Mesothelial cell of epicardium (in vitro differentiated cells): ENCODE data around the gene ZDHHC14. TPM values are rescaled to one million over a fixed set of nuclear protein-coding genes. Genes with fewer than 3 reads are reported as not detected.

Experiments
- DNase-seq, 2 experiments: peaks; one replicate each; pipeline ENCODE4 v3.0.0; 2021; ENCODE audit warnings: low spot score in 2 of 2; ENCODE audit not compliant: unreplicated experiment in 2 of 2
- H3K27ac Mint-ChIP-seq: 2 replicates; pipeline ENCODE4 v1.8.0; 2021; ENCODE audit warnings: mixed read lengths
- H3K27me3 Mint-ChIP-seq: 2 replicates; pipeline ENCODE4 v1.8.0; 2021; ENCODE audit warnings: low read depth, mixed read lengths
- H3K36me3 Mint-ChIP-seq: 2 replicates; pipeline ENCODE4 v1.8.0; 2021; ENCODE audit warnings: mixed read lengths
- H3K4me1 Mint-ChIP-seq: 2 replicates; pipeline ENCODE4 v1.8.0; 2021; ENCODE audit warnings: mixed read lengths
- H3K4me3 Mint-ChIP-seq: 2 replicates; pipeline ENCODE4 v1.8.0; 2021; ENCODE audit warnings: mild to moderate bottlenecking, moderate library complexity, mixed read lengths
- H3K9me3 Mint-ChIP-seq: 2 replicates; pipeline ENCODE4 v1.8.0; 2021; ENCODE audit warnings: mixed read lengths
- total RNA-seq: library from RNA; stranded (reverse); gene quantifications from 3 replicates; pipeline ENCODE4 v1.2.1, GENCODE V29; 2021
- TF ChIP-seq, protein P1 (sequence below): fragments of 200-600 bp; sonication (generic); IDR thresholded peaks from one replicate; pipeline ENCODE4 v1.5.0; 2021; ENCODE audit warnings: antibody characterized with exemption; ENCODE audit not compliant: unreplicated experiment

ZDHHC14 gene
- total RNA-seq, 1 donor from 2014 or later: 11.3 TPM

- H3K4me3 Mint-ChIP-seq: no peak overlapping the region
- H3K27me3 Mint-ChIP-seq: no peaks in the 10 kb centered on the region
- no peaks in the 10 kb centered on the region for H3K9me3 Mint-ChIP-seq
- H3K4me1 Mint-ChIP-seq: peaks cover 36% of the 10 kb centered on the region
- H3K36me3 Mint-ChIP-seq: no peaks in the 10 kb centered on the region
- H3K27ac Mint-ChIP-seq: no peak overlapping the region
- DNase-seq: no peak
- TF ChIP-seq, protein P1, sequence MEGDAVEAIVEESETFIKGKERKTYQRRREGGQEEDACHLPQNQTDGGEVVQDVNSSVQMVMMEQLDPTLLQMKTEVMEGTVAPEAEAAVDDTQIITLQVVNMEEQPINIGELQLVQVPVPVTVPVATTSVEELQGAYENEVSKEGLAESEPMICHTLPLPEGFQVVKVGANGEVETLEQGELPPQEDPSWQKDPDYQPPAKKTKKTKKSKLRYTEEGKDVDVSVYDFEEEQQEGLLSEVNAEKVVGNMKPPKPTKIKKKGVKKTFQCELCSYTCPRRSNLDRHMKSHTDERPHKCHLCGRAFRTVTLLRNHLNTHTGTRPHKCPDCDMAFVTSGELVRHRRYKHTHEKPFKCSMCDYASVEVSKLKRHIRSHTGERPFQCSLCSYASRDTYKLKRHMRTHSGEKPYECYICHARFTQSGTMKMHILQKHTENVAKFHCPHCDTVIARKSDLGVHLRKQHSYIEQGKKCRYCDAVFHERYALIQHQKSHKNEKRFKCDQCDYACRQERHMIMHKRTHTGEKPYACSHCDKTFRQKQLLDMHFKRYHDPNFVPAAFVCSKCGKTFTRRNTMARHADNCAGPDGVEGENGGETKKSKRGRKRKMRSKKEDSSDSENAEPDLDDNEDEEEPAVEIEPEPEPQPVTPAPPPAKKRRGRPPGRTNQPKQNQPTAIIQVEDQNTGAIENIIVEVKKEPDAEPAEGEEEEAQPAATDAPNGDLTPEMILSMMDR: no peak
Measured at GRCh38 chr6:157534977-157535339, 154.0 kb downstream of the ZDHHC14 start.

DNA sequence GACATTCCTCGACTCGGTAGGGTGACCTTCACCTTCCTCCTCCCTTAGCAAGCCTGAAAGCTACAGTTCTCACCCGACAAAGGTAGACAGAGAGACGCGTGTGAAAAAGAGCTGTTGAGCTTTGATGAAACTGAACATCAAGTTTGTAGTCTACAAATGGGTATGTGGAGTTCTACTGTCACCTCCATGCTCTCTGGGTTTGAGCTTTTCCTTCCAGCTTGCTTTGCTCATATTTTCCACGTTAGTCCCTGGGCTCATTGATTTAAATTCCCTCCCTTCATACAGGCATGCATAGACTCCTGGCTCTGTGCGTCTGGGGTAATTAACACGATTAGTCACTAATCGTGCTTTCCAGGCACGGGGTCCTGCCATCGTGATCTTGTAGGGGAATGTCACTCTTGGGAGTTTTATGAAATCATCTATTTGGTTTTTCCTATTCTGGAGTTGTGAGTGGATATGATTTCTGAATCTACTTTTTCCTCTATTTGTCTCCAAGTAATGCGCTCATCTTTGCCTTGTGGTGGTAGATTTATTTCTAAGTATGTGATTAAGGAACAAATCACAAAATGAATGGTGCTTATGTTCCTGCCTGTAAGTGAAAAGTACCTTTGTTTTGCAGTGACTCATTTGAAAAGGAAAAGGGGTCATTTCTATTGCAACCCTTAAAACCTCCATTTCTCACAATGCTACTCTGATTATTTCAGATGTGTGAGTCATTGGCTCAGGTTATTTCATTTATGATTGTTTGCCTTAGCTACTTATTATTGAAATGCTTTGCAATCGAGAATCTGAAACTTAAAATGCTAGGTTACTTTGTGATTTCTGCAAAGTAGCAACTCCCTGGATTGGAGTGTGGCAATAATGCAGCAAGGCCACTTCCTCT, 154.6 kb downstream of the ZDHHC14 start:
- Mint-ChIP-seq H3K36me3 (no peaks in the 10 kb centered on the region), H3K27me3 (no peaks in the 10 kb centered on the region), H3K9me3 (no peaks in the 10 kb centered on the region), H3K27ac (no peak overlapping the region), H3K4me1 (peaks cover 32% of the 10 kb centered on the region), H3K4me3 (no peak overlapping the region)
- DNase-seq: no peak
- TF ChIP-seq, protein P1: no peak

GRCh38 chr6:157536223-157536545, 155.2 kb downstream of the ZDHHC14 start:
- Mint-ChIP-seq H3K27me3 (no peaks in the 10 kb centered on the region), H3K27ac (no peak overlapping the region), H3K4me1 (peaks cover 27% of the 10 kb centered on the region), H3K9me3 (no peaks in the 10 kb centered on the region), H3K4me3 (no peak overlapping the region), H3K36me3 (no peaks in the 10 kb centered on the region)
- no peak for DNase-seq
- TF ChIP-seq, protein P1: no peak

DNA sequence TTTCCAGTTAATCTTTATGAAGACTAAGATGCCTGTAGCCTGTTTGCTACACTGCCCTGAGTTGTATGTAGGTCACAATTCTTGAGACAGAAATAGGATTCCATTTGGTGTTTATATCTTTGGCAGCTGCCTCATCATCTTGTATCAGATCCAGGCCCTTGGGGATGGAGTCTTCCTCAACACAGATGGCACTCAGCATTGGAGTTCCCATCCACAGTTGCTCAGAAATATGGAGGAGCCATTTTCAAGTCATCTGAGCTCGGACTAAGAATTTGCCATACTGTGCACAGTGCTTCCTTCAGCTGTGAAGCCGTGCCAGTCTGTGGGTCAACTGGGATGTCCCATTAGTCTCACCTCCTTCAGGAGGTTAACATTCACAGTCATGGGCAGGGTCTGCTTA, 156.6 kb downstream of the ZDHHC14 start:
- no peak overlapping the region for H3K4me3 Mint-ChIP-seq
- H3K4me1 Mint-ChIP-seq: peaks cover 22% of the 10 kb centered on the region
- no peaks in the 10 kb centered on the region for H3K9me3 Mint-ChIP-seq
- H3K27ac Mint-ChIP-seq: no peak overlapping the region
- TF ChIP-seq, protein P1: no peak
- DNase-seq: no peak
- H3K36me3 Mint-ChIP-seq: no peaks in the 10 kb centered on the region
- no peaks in the 10 kb centered on the region for H3K27me3 Mint-ChIP-seq

DNA sequence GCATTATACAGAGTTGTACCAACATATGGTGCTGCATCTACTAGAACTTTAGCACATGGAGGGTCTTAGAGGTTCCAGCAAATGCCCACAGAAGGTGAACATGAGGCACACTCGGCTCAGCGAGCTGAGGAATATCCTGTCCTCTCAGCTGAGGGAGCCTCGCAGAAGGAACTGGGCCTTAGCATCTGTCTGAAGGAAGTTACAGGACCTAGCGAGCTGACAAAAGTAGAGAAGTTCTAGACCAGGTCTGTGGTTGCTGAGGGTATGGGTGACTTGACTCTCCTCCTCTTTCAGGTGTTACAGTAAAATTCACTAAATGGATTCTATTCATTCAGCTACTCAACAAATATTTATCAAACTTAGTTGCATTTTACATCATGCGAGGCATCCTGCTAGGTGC, 157.2 kb downstream of the ZDHHC14 start:
- H3K36me3 Mint-ChIP-seq: no peaks in the 10 kb centered on the region
- H3K27me3 Mint-ChIP-seq: no peaks in the 10 kb centered on the region
- TF ChIP-seq, protein P1: no peak
- no peaks in the 10 kb centered on the region for H3K9me3 Mint-ChIP-seq
- H3K27ac Mint-ChIP-seq: no peak overlapping the region
- H3K4me1 Mint-ChIP-seq: peaks cover 20% of the 10 kb centered on the region
- H3K4me3 Mint-ChIP-seq: no peak overlapping the region
- no peak for DNase-seq

DNA sequence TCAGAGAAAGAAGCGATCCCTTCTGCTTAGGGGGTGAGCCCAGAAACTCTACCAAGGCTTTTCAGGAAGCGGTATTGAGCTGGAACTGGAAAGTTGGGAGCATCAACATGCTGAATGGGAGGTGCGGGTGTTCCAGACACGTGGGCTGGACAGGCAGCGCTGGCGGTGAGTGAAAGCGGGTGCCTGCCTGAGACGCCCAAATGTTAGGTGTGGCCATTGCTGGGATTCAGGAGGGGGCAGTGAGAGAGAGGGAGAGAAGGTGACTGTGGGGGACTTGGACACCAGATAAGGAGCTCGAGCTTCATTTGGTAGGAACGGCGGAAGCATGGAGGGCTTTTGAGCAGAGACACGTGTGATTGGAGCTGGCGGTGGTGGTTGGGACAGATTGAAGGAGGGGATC, 157.7 kb downstream of the ZDHHC14 start:
- no peak overlapping the region for H3K4me3 Mint-ChIP-seq

More for the DNA sequence above, 157.7 kb downstream of the ZDHHC14 start:
- peaks cover 15% of the 10 kb centered on the region for H3K4me1 Mint-ChIP-seq
- DNase-seq: no peak
- no peak overlapping the region for H3K27ac Mint-ChIP-seq
- H3K27me3 Mint-ChIP-seq: no peaks in the 10 kb centered on the region
- peaks cover 3% of the 10 kb centered on the region for H3K36me3 Mint-ChIP-seq
- no peaks in the 10 kb centered on the region for H3K9me3 Mint-ChIP-seq
- TF ChIP-seq, protein P1: no peak
